CD4-positive, alpha-beta T cell treated with Interleukin-15 for 1 hour (primary cell): ENCODE results near the gene B4GALT7.
A peak's percentile ranks its signal among the peaks of the same experiment; 100 is the strongest.

Experiments used
- DNase-seq: peaks from one replicate; pipeline ENCODE4 v3.0.0-alpha.2; 2020

Gene B4GALT7

DNA sequence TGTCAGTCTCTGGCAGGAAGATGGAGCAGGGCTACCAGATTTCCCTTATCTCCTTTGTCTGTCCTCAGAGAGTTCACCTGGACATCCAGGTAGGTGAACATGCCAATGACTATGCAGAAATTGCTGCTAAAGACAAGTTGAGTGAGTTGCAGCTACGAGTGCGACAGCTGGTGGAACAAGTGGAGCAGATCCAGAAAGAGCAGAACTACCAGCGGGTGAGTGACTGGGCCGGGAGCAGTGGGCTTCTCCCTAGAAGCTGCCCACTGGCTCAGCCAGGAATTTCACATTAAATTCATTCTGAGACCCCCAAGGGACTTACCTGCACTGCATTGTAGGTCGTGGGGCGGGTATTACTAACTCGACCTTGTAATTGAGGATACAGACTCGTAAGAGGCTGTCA is 5.9 kb upstream of the B4GALT7 start:
- DNase-seq = no peak

DNA sequence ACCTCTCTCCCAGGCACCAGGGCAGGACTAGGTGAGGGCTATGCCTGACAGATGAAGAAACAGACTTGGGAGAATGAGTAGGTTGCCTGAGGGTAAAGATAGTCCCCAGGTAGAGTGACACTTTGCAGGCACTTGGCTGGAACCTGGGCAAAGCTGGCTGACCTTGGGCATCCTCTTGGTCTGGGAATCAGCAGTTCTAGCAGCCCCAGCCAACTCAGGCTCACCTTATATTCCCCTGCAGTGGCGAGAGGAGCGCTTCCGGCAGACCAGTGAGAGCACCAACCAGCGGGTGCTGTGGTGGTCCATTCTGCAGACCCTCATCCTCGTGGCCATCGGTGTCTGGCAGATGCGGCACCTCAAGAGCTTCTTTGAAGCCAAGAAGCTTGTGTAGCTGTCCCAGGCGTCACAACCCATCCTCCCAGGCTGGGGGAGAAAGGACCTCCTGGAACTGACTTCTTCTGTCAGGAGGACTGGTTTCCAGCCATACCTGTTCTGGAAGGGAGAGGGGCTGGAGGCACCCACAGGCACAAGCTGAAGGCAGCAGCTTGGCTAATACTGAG is 4.8 kb upstream of the B4GALT7 start:
- DNase-seq = no peak

- DNase-seq = no peak
Observed at GRCh38 chr5:177595991-177596774, 3.7 kb upstream of the B4GALT7 start.

DNA sequence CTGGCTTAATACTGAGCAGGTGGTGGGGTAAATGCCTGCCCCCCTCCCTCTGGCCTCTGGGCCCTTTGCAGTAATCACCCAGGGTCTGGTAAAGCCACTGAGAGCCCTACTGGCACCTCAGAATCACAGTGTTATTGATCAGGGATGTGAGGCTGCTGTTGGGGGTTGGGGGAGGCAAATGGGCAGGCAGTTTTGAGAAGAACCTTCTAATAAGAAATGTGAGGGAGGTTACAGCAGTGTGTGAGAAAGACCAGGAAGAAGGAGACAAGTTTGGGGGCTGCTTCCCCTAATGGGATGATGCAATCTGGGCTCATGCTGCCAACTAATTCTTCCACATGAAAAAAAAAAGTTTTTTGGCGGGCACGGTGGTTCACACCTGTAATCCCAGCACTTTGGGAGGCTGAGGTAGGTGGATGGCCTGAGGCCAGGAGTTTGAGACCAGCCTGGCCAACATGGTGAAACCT is 3.1 kb upstream of the B4GALT7 start:
- no peak for DNase-seq

- DNase-seq = no peak
Observed at GRCh38 chr5:177598477-177598876, 1.5 kb upstream of the B4GALT7 start.

GRCh38 chr5:177600508-177601018 is 631 bp downstream of the B4GALT7 start:
- DNase-seq = no peak

GRCh38 chr5:177601126-177601525 is 1.2 kb downstream of the B4GALT7 start:
- DNase-seq = no peak

DNA sequence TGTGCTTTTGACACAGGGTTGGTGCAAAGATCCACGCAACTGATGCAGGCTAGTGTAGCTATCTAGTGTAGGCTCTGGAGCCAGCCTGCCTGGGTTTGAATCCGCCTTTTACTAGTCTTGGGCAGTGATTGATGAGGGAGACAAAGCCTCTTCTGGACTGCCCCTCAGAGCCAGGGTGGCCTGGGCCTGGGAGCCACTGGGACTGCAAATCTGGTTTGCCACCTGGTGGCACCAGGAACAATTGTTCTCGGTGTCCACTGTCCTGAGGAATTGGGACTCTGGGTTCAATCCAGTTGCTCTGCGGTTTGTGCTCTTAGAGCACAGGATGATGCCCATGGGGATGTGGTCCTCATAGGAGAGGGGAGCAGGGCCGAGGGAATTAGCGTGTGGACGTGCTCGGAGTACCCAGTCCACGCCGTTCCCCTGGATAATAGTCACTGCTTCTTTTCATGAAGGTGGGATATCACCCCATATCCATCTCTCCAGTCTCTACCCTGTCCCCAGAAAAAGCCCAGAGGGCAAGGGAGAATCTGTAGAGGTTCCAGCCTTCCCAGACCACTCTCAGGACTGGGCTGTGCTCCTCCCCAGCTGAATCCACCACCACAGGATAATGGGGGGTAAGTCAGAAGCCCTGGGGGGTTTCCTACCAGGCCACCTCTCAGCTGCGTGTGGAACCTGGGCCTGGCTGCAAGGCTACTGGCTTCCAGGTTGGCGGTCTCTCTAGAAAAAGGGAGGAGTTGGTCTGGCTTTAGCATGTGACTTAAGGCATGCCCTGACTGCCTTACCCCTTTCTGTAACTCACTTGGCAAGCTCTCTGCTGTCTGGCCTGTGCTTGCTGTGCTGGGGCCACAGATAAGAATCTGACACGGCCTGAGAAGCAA is 1.9 kb downstream of the B4GALT7 start:
- DNase-seq = no peak

- no peak for DNase-seq
Observed at GRCh38 chr5:177602458-177602830, 2.5 kb downstream of the B4GALT7 start.

GRCh38 chr5:177603631-177604030 is 3.7 kb downstream of the B4GALT7 start:
- no peak for DNase-seq

GRCh38 chr5:177604116-177604521 is 4.2 kb downstream of the B4GALT7 start:
- DNase-seq = no peak

- DNase-seq = no peak
Observed at GRCh38 chr5:177604656-177605055, 4.7 kb downstream of the B4GALT7 start.

DNA sequence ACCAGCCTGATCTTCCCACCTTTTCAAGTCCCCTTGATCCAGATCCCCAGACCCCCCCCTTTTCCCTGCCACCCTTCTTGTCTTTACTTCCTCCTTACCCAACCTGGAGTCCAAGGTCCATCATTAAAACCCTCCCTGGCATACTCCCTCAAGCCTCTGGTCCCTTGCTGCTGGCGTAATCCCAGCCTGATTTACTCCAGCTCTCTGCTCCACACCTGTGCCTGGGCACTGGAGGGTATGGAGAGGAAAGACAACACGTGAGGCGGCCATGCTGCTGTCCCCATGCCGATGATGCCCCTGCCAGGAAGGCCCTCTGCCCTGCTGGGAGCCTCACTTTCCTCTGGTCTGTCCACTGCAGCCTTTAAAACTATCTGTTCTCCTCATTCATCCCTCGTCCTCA is 5.1 kb downstream of the B4GALT7 start:
- DNase-seq = no peak

DNA sequence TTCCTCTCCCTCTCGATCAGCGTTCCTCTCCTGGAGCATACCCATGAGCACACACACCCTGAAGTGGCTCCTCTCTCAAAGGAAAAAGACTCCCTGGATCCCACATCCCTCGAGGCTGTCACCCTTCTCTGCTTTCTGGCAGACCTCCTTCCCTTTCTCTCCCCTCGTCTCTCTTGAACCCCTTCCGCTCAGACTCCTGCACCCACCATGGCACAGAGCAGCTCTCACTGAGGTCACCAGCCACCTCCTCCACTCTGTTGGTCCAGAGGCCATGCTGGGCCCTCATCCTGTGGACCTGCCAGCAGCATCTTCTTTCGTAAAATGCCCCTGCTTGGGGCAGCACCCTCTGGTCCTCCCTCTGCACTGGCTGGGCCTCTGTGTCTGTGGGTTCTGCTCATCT is 5.7 kb downstream of the B4GALT7 start:
- DNase-seq = no peak

GRCh38 chr5:177606071-177607051 is 6.4 kb downstream of the B4GALT7 start:
- DNase-seq = no peak

GRCh38 chr5:177607115-177607451 is 7.2 kb downstream of the B4GALT7 start:
- DNase-seq = no peak

- peak; percentile 60 for DNase-seq
Observed at GRCh38 chr5:177607452-177608192, 7.7 kb downstream of the B4GALT7 start.

- no peak for DNase-seq
Observed at GRCh38 chr5:177608243-177609075, 8.5 kb downstream of the B4GALT7 start.

GRCh38 chr5:177609076-177610059 is 9.4 kb downstream of the B4GALT7 start:
- no peak for DNase-seq
